ENCODE data around the gene CPED1. TPM values are rescaled to one million over a fixed set of nuclear protein-coding genes. Genes with fewer than 3 reads are reported as not detected.
A peak's percentile ranks its signal among the peaks of the same experiment; 100 is the strongest.

Gene CPED1
- total RNA-seq, 1 donor from 2014 or later: 27.3 TPM

GRCh38 chr7:121020249-121020988, 31.9 kb downstream of the CPED1 start:
- no peak for DNase-seq (ENCODE audit: extremely low spot score in 2 of 2)
- Histone ChIP-seq H3K27me3 (no peaks in the 10 kb centered on the region), H3K9me3 (no peaks in the 10 kb centered on the region), H3K36me3 (no peaks in the 10 kb centered on the region), H3K27ac (peak overlapping the region; percentile 42), H3K4me3 (no peak overlapping the region), H3K4me1 (peaks cover 43% of the 10 kb centered on the region)
- intact Hi-C loops (cut with DNase I): no loop called here
- TF ChIP-seq POLR2A (IDR thresholded peaks at IDR 0.05) (no peak), POLR2AphosphoS5 (IDR thresholded peaks at IDR 0.05; ENCODE audit: insufficient read depth in 1 of 2, low read depth in 1 of 2) (peak in 1 of 2 donors; percentile 14)

- no peaks in the 10 kb centered on the region for H3K36me3 ChIP-seq
- peaks cover 43% of the 10 kb centered on the region for H3K4me1 ChIP-seq
- no peaks in the 10 kb centered on the region for H3K9me3 ChIP-seq
- H3K4me3 ChIP-seq: no peak overlapping the region
- intact Hi-C loops (cut with DNase I): no loop called here
- DNase-seq (ENCODE audit: extremely low spot score in 2 of 2): no peak
- no peak for TF ChIP-seq POLR2AphosphoS5 (IDR thresholded peaks at IDR 0.05; ENCODE audit: insufficient read depth in 1 of 2, low read depth in 1 of 2)
- no peak for TF ChIP-seq CTCF (IDR thresholded peaks at IDR 0.05)
- no peak for TF ChIP-seq POLR2A (IDR thresholded peaks at IDR 0.05)
- H3K27me3 ChIP-seq: no peaks in the 10 kb centered on the region
- H3K27ac ChIP-seq: no peak overlapping the region
Measured at GRCh38 chr7:121020989-121021969, 32.8 kb downstream of the CPED1 start.

GRCh38 chr7:121023194-121023593, 34.7 kb downstream of the CPED1 start:
- TF ChIP-seq POLR2A (IDR thresholded peaks at IDR 0.05): no peak
- Histone ChIP-seq H3K4me1 (peaks cover 32% of the 10 kb centered on the region), H3K27me3 (no peaks in the 10 kb centered on the region), H3K27ac (peak overlapping the region; percentile 62), H3K9me3 (no peaks in the 10 kb centered on the region), H3K36me3 (no peaks in the 10 kb centered on the region), H3K4me3 (no peak overlapping the region)
- intact Hi-C loops (cut with DNase I): no loop called here
- no peak for DNase-seq (ENCODE audit: extremely low spot score in 2 of 2)

- no peak for TF ChIP-seq CTCF (IDR thresholded peaks at IDR 0.05)
- TF ChIP-seq POLR2AphosphoS5 (IDR thresholded peaks at IDR 0.05; ENCODE audit: insufficient read depth in 1 of 2, low read depth in 1 of 2): no peak
- TF ChIP-seq POLR2A (IDR thresholded peaks at IDR 0.05): no peak
- intact Hi-C loops (cut with DNase I): no loop called here
- peak overlapping the region in 1 of 2 donors; percentile 6 for H3K4me3 ChIP-seq
- peak overlapping the region; percentile 62 for H3K27ac ChIP-seq
- peaks cover 27% of the 10 kb centered on the region for H3K4me1 ChIP-seq
- no peaks in the 10 kb centered on the region for H3K27me3 ChIP-seq
- no peaks in the 10 kb centered on the region for H3K9me3 ChIP-seq
- no peaks in the 10 kb centered on the region for H3K36me3 ChIP-seq
- DNase-seq (ENCODE audit: extremely low spot score in 2 of 2): no peak
Measured at GRCh38 chr7:121023683-121024511, 35.4 kb downstream of the CPED1 start.

GRCh38 chr7:121024611-121025010, 36.1 kb downstream of the CPED1 start:
- intact Hi-C loops (cut with DNase I): no loop called here
- H3K27me3 ChIP-seq: no peaks in the 10 kb centered on the region
- TF ChIP-seq POLR2AphosphoS5 (IDR thresholded peaks at IDR 0.05; ENCODE audit: insufficient read depth in 1 of 2, low read depth in 1 of 2): no peak
- no peak for DNase-seq (ENCODE audit: extremely low spot score in 2 of 2)
- H3K36me3 ChIP-seq: no peaks in the 10 kb centered on the region
- no peak overlapping the region for H3K4me3 ChIP-seq
- H3K27ac ChIP-seq: peak overlapping the region; percentile 62
- H3K4me1 ChIP-seq: peaks cover 27% of the 10 kb centered on the region
- H3K9me3 ChIP-seq: no peaks in the 10 kb centered on the region

GRCh38 chr7:121026159-121026558, 37.6 kb downstream of the CPED1 start:
- Histone ChIP-seq H3K27ac (no peak overlapping the region), H3K4me1 (peaks cover 15% of the 10 kb centered on the region), H3K36me3 (no peaks in the 10 kb centered on the region), H3K27me3 (no peaks in the 10 kb centered on the region), H3K9me3 (no peaks in the 10 kb centered on the region), H3K4me3 (no peak overlapping the region)
- no peak for DNase-seq (ENCODE audit: extremely low spot score in 2 of 2)
- intact Hi-C loops (cut with DNase I): no loop called here
- TF ChIP-seq POLR2AphosphoS5 (IDR thresholded peaks at IDR 0.05; ENCODE audit: insufficient read depth in 1 of 2, low read depth in 1 of 2) (no peak), POLR2A (IDR thresholded peaks at IDR 0.05) (no peak), CTCF (IDR thresholded peaks at IDR 0.05) (no peak)

Measured in vagina (tissue), 2 donors.